ENCODE measurements around the gene ZNF22. TPM values are rescaled to one million over a fixed set of nuclear protein-coding genes. Genes with fewer than 3 reads are reported as not detected.

ZNF22 gene
- total RNA-seq, 1 experiment from 2014 or later, result 36.9 TPM

DNA sequence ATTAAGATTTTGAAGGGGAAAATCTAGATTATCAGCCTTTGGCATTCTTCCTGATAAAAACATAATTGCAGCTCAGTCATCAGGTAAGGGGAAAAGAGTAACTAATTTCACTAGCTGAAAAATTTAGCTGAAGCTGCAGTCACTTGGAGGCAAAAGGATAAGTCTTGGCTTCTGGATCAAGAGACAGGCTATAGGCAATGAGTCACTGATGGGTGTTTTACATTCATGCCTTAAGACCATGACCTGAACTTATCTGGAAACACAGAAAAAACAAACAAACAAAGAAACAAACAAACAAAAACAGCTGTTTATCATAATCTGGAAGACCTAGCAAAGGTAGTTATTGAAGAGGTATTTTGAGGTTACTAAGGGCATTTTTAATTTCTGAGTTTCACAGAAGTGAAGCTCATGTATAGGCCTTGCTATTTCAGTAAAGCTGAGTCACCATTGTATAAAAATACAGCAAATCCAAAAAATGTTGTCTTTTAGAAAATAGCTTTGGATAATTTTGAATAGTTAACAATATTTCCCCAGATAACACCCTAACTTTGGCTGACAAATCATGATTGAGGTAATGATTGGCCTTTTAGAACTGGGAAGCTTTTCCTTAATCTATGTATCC is 40.3 kb downstream of the ZNF22 start:
- peaks cover 21 to 34% of the 10 kb centered on the region in 2 experiments for H3K4me1 Mint-ChIP-seq
- no peak overlapping the region for H3K4ac ChIP-seq (ENCODE audit: low read depth, low read length)
- no peaks in the 10 kb centered on the region for H4K20me1 ChIP-seq (ENCODE audit: control insufficient read depth, insufficient read depth, insufficient read length)
- no peak overlapping the region for H2BK20ac ChIP-seq (ENCODE audit: low read depth, low read length, poor library complexity, severe bottlenecking)
- no peak overlapping the region for H2BK15ac ChIP-seq (ENCODE audit: low read depth, low read length)
- no peaks in the 10 kb centered on the region for H3K9me3 ChIP-seq (ENCODE audit: control insufficient read depth, low read depth, low read length)
- H2BK12ac ChIP-seq (ENCODE audit: insufficient read length, low read depth, low read length), result no peak overlapping the region
- no peaks in the 10 kb centered on the region for H3K23me2 ChIP-seq (ENCODE audit: insufficient read length, low read depth, low read length, poor library complexity, severe bottlenecking)
- H3K23ac ChIP-seq (ENCODE audit: insufficient read length, low read depth, low read length), result no peak overlapping the region
- no peak overlapping the region for H3T11ph ChIP-seq (ENCODE audit: low read length)
- no peak overlapping the region for H3K27ac Mint-ChIP-seq
- no peak overlapping the region for H2BK5ac ChIP-seq (ENCODE audit: insufficient read length, low read length)
- H3K14ac ChIP-seq (ENCODE audit: insufficient read depth, low read length), result no peak overlapping the region
- no peaks in the 10 kb centered on the region for H3K27me3 ChIP-seq (ENCODE audit: insufficient read depth, low read length)
- H2AFZ ChIP-seq (ENCODE audit: low read length), result no peak overlapping the region
- TF ChIP-seq, protein P1, sequence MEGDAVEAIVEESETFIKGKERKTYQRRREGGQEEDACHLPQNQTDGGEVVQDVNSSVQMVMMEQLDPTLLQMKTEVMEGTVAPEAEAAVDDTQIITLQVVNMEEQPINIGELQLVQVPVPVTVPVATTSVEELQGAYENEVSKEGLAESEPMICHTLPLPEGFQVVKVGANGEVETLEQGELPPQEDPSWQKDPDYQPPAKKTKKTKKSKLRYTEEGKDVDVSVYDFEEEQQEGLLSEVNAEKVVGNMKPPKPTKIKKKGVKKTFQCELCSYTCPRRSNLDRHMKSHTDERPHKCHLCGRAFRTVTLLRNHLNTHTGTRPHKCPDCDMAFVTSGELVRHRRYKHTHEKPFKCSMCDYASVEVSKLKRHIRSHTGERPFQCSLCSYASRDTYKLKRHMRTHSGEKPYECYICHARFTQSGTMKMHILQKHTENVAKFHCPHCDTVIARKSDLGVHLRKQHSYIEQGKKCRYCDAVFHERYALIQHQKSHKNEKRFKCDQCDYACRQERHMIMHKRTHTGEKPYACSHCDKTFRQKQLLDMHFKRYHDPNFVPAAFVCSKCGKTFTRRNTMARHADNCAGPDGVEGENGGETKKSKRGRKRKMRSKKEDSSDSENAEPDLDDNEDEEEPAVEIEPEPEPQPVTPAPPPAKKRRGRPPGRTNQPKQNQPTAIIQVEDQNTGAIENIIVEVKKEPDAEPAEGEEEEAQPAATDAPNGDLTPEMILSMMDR (conservative IDR thresholded peaks at IDR 0.05), result no peak
- no peaks in the 10 kb centered on the region for H3K36me3 Mint-ChIP-seq (ENCODE audit: insufficient read depth in 1 of 3, low read depth in 3 of 3)
- no peak overlapping the region for H3K27ac ChIP-seq (ENCODE audit: insufficient read length, low read depth, low read length)
- H3K79me1 ChIP-seq (ENCODE audit: insufficient read depth, low read depth, low read length, poor library complexity, severe bottlenecking), result no peaks in the 10 kb centered on the region
- H3K79me2 ChIP-seq (ENCODE audit: insufficient read depth, low read length), result no peaks in the 10 kb centered on the region
- no peak overlapping the region for H3K9ac ChIP-seq (ENCODE audit: extremely low read depth, insufficient read length, low read length)
- H3K18ac ChIP-seq (ENCODE audit: insufficient read length, low read depth, low read length), result no peak overlapping the region
- H3K27me3 Mint-ChIP-seq (ENCODE audit: low read depth), result peaks cover 2% of the 10 kb centered on the region; the same call in 1 of the 2 replicates
- H3K4me3 Mint-ChIP-seq, result no peak overlapping the region
- no peak overlapping the region for H4K5ac ChIP-seq (ENCODE audit: insufficient read length, low read depth, low read length)
- no peak for DNase-seq
- no peak overlapping the region for H3K4me2 ChIP-seq (ENCODE audit: insufficient read depth, insufficient read length, low read length)
- H4K91ac ChIP-seq (ENCODE audit: insufficient read length, low read depth, low read length), result no peak overlapping the region
- H2AK5ac ChIP-seq (ENCODE audit: insufficient read length, low read length), result no peak overlapping the region
- H3K4me1 ChIP-seq (ENCODE audit: insufficient read depth, low read length), result no peaks in the 10 kb centered on the region
- no peak overlapping the region for H3K56ac ChIP-seq (ENCODE audit: insufficient read length, low read depth, low read length)
- no peak overlapping the region for H2BK120ac ChIP-seq (ENCODE audit: low read depth, low read length, poor library complexity, severe bottlenecking)
- H4K8ac ChIP-seq (replicated peaks; ENCODE audit: insufficient read length, low read depth, low read length), result no peak overlapping the region
- H3K9me3 Mint-ChIP-seq, result no peaks in the 10 kb centered on the region; a peak in 1 of 5 replicates

Data from H9 (cell line).